NCI-H1105 (cell line): Measurements from ENCODE around the gene LHFPL6.

ENCODE experiments used
- DNase-seq: peaks from one replicate; lab custom pipeline; 2025; lab: John Stamatoyannopoulos, UW

The LHFPL6 gene

GRCh38 chr13:39381456-39381855 is 221.5 kb downstream of the LHFPL6 start:
- no peak for DNase-seq

GRCh38 chr13:39379667-39380655 is 223.0 kb downstream of the LHFPL6 start:
- DNase-seq = no peak

- DNase-seq = no peak
Measured at GRCh38 chr13:39379118-39379517, 223.9 kb downstream of the LHFPL6 start.

- no peak for DNase-seq
Measured at GRCh38 chr13:39378306-39378705, 224.7 kb downstream of the LHFPL6 start.

GRCh38 chr13:39377699-39378098 is 225.3 kb downstream of the LHFPL6 start:
- DNase-seq = no peak

- no peak for DNase-seq
Measured at GRCh38 chr13:39376076-39376475, 226.9 kb downstream of the LHFPL6 start.

- DNase-seq = no peak
Measured at GRCh38 chr13:39375601-39376000, 227.4 kb downstream of the LHFPL6 start.

- DNase-seq = no peak
Measured at GRCh38 chr13:39374741-39375189, 228.2 kb downstream of the LHFPL6 start.

- DNase-seq = no peak
Measured at GRCh38 chr13:39373145-39373544, 229.8 kb downstream of the LHFPL6 start.

GRCh38 chr13:39371706-39372105 is 231.3 kb downstream of the LHFPL6 start:
- DNase-seq = no peak

GRCh38 chr13:39370554-39370953 is 232.4 kb downstream of the LHFPL6 start:
- DNase-seq = no peak

- DNase-seq = no peak
Measured at GRCh38 chr13:39370048-39370447, 232.9 kb downstream of the LHFPL6 start.

- DNase-seq = no peak
Measured at GRCh38 chr13:39369161-39369890, 233.7 kb downstream of the LHFPL6 start.

- DNase-seq = no peak
Measured at GRCh38 chr13:39365879-39366278, 237.1 kb downstream of the LHFPL6 start.

GRCh38 chr13:39364947-39365468 is 238.0 kb downstream of the LHFPL6 start:
- DNase-seq = no peak

- DNase-seq = no peak
Measured at GRCh38 chr13:39363382-39363772, 239.6 kb downstream of the LHFPL6 start.

- no peak for DNase-seq
Measured at GRCh38 chr13:39362652-39363381, 240.2 kb downstream of the LHFPL6 start.

GRCh38 chr13:39353988-39354387 is 249.0 kb downstream of the LHFPL6 start:
- no peak for DNase-seq

- no peak for DNase-seq
Measured at GRCh38 chr13:39350461-39350881, 252.5 kb downstream of the LHFPL6 start.

- no peak for DNase-seq
Measured at GRCh38 chr13:39349391-39349960, 253.5 kb downstream of the LHFPL6 start.
